B cell (primary cell): ENCODE data around the gene PSMB3. TPM values are rescaled to one million over a fixed set of nuclear protein-coding genes. Genes with fewer than 3 reads are reported as not detected.
A peak's percentile ranks its signal among the peaks of the same experiment; 100 is the strongest.

Experiments
- ATAC-seq: fragments of 200-7000 bp; cut with Tn5 transposase; one replicate; pipeline ENCODE4 v1.10.0; 2021; ENCODE audit warnings: low read depth, mild to moderate bottlenecking, moderate number of reproducible peaks, moderate library complexity
- CTCF ChIA-PET: fragments of 350-600 bp; sonication (Branson Sonifier 250); formaldehyde crosslinking; loops from one replicate; lab custom pipeline; 2021; ENCODE audit warnings: antibody characterized with exemption, inconsistent platforms; lab: Charles Lee
- POLR2A ChIA-PET: fragments of 350-600 bp; sonication (Branson Sonifier 250); formaldehyde crosslinking; loops from one replicate; lab custom pipeline; 2021; ENCODE audit warnings: antibody characterized with exemption; lab: Charles Lee
- DNase-seq: peaks from one replicate; pipeline ENCODE4 v3.0.0; 2013
- H2AFZ ChIP-seq: 2 replicates; pipeline ENCODE4 v1.6.1; 2012; ENCODE audit warnings: mild to moderate bottlenecking, low read depth, low read length; ENCODE audit not compliant: insufficient read depth, poor library complexity, severe bottlenecking
- H3K27ac ChIP-seq, 2 donors: 1 replicate in 1 of 2; 2 replicates in 1 of 2; pipeline ENCODE4 v1.5.1; 2012 to 2013; ENCODE audit warnings: low read length in 2 of 2, mild to moderate bottlenecking in 2 of 2, moderate library complexity in 1 of 2
- H3K27me3 ChIP-seq, 4 experiments: fragments of 200-600 bp in 1 of 4; sonication (generic) in 1 of 4; replicated peaks in 1 of 4; 1 replicate in 2 of 4; 2 replicates in 2 of 4; pipeline versions ENCODE4 v1.6.1 to v1.7.0; 2013 to 2016; ENCODE audit warnings: low read length in 3 of 4, mild to moderate bottlenecking in 2 of 4, mixed read lengths in 1 of 4, moderate library complexity in 1 of 4; ENCODE audit not compliant: insufficient read depth in 4 of 4, control insufficient read depth in 3 of 4; ENCODE audit errors: control extremely low read depth in 1 of 4
- H3K36me3 ChIP-seq, 2 experiments: replicated peaks in 1 of 2; 1 replicate in 1 of 2; 2 replicates in 1 of 2; pipeline versions ENCODE4 v1.6.1 to v1.7.1; 2013; ENCODE audit warnings: low read length in 1 of 2; ENCODE audit not compliant: insufficient read depth in 2 of 2, control insufficient read depth in 1 of 2; ENCODE audit errors: control extremely low read depth in 1 of 2, extremely low read depth in 1 of 2
- H3K4me1 ChIP-seq, 2 donors: fragments of 200-600 bp in 1 of 2; sonication (generic) in 1 of 2; 1 replicate in 1 of 2; 2 replicates in 1 of 2; pipeline versions ENCODE4 v1.5.1 to v1.6.1; 2013 to 2017; ENCODE audit warnings: low read length in 2 of 2; ENCODE audit not compliant: control insufficient read depth in 2 of 2, insufficient read depth in 2 of 2
- H3K4me2 ChIP-seq: replicated peaks from 2 replicates; pipeline ENCODE3; 2012; ENCODE audit warnings: mild to moderate bottlenecking, low read depth, low read length; ENCODE audit not compliant: poor library complexity, severe bottlenecking
- H3K4me3 ChIP-seq, 5 experiments: fragments of 200-600 bp in 1 of 5; sonication (generic) in 1 of 5; 1 replicate in 3 of 5; 2 replicates in 2 of 5; pipeline versions ENCODE4 v1.5.1 to v1.7.0; 2011 to 2016; ENCODE audit warnings: low read length in 4 of 5, mild to moderate bottlenecking in 4 of 5, low read depth in 2 of 5, control low read depth in 1 of 5, moderate library complexity in 1 of 5; ENCODE audit not compliant: insufficient read depth in 1 of 5; ENCODE audit errors: control extremely low read depth in 1 of 5, extremely low read depth in 1 of 5
- H3K79me2 ChIP-seq: fragments of 200-600 bp; sonication (generic); one replicate; pipeline ENCODE4 v1.6.0; 2016; ENCODE audit warnings: low read length; ENCODE audit not compliant: control insufficient read depth, insufficient read depth
- H3K9ac ChIP-seq: fragments of 200-600 bp; sonication (generic); 2 replicates; pipeline ENCODE4 v1.6.1; 2017; ENCODE audit warnings: mild to moderate bottlenecking, low read length, moderate library complexity
- H3K9me3 ChIP-seq, 3 donors: one replicate each; pipeline versions ENCODE4 v1.6.1 to v1.7.1; 2013; ENCODE audit warnings: low read length in 2 of 3; ENCODE audit not compliant: control insufficient read depth in 2 of 3, insufficient read depth in 1 of 3; ENCODE audit errors: control extremely low read depth in 1 of 3
- H4K20me1 ChIP-seq: 2 replicates; pipeline ENCODE4 v1.6.0; 2012; ENCODE audit warnings: mild to moderate bottlenecking, low read length; ENCODE audit not compliant: insufficient read depth, control insufficient read depth, poor library complexity, severe bottlenecking
- H3K27ac Mint-ChIP-seq: one replicate; pipeline ENCODE4 v1.8.0; 2021; ENCODE audit warnings: mixed read lengths
- H3K27me3 Mint-ChIP-seq: one replicate; pipeline ENCODE4 v1.8.0; 2021; ENCODE audit warnings: mixed read lengths
- H3K4me1 Mint-ChIP-seq: one replicate; pipeline ENCODE4 v1.8.0; 2021; ENCODE audit warnings: mixed read lengths
- H3K4me3 Mint-ChIP-seq: one replicate; pipeline ENCODE4 v1.8.0; 2021; ENCODE audit warnings: mixed read lengths
- H3K9me3 Mint-ChIP-seq: one replicate; pipeline ENCODE4 v1.8.0; 2022; ENCODE audit warnings: mixed read lengths; ENCODE audit not compliant: insufficient read depth
- CTCF ChIP-seq: fragments of 200-600 bp; IDR thresholded peaks from one replicate; pipeline ENCODE4 v1.8.0; 2022; ENCODE audit warnings: antibody characterized with exemption, mild to moderate bottlenecking
- EZH2 ChIP-seq: IDR thresholded peaks from 2 replicates; pipeline ENCODE4 v1.6.1; 2012; ENCODE audit warnings: borderline replicate concordance, low read depth, mild to moderate bottlenecking, moderate library complexity, low read length; ENCODE audit not compliant: insufficient read depth, poor library complexity, severe bottlenecking
- WGBS: methylation state at CpG from one replicate; pipeline ENCODE4 v1.1.5; 2013; ENCODE audit warnings: missing lambda C conversion rate; ENCODE audit not compliant: insufficient coverage; 5-methylcytosine and 5-hydroxymethylcytosine counted together
- intact Hi-C: fragments of 100-400 bp; cut with micrococcal nuclease; formaldehyde crosslinking; loops from one replicate; pipeline ENCODE4 v1.10.0; 2022
- polyA plus RNA-seq: library from polyadenylated mRNA; depleted of rRNA; stranded (reverse); fragments of >200 nt; gene quantifications from 2 replicates; pipeline ENCODE4 v1.2.3, GENCODE V29; 2012
- total RNA-seq, 2 donors: library from RNA; stranded (reverse); fragments of 120-200 nt in 1 of 2; gene quantifications; 1 replicate in 1 of 2; 2 replicates in 1 of 2; pipeline versions ENCODE4 v1.2.3 to v1.2.4, GENCODE V29; 2013 to 2022

PSMB3 gene
- total and polyA plus RNA-seq, 2 donors (not counting 1 experiment from before 2014, with no cell fraction given), result 109 to 184 TPM

- Histone ChIP-seq H3K9me3 (no peaks in the 10 kb centered on the region), H3K9ac (no peak overlapping the region), H4K20me1 (peaks cover 13% of the 10 kb centered on the region), H3K27ac (no peak overlapping the region), H3K4me3 (no peak overlapping the region), H3K4me2 (no peak overlapping the region), H3K27me3 (no peaks in the 10 kb centered on the region), H2AFZ (no peak overlapping the region), H3K79me2 (peaks cover 12% of the 10 kb centered on the region), H3K4me1 (no peaks in the 10 kb centered on the region), H3K36me3 (peaks cover 3 to 78% of the 10 kb centered on the region in 2 experiments)
- TF ChIP-seq EZH2, result no peak
- TF ChIP-seq CTCF, result no peak
- Mint-ChIP-seq H3K27me3 (no peaks in the 10 kb centered on the region), H3K4me3 (no peak overlapping the region), H3K4me1 (peaks cover 4% of the 10 kb centered on the region), H3K27ac (no peak overlapping the region), H3K9me3 (no peaks in the 10 kb centered on the region)
- peak; percentile 36 for DNase-seq
- WGBS, result 91% methylated on average over 4 of the region's 4 CpGs
- POLR2A ChIA-PET, result no interaction called here
- CTCF ChIA-PET, result interaction anchor here (0.6 to 1.8 kb wide), 5 partner anchors 64 to 414 kb away, joined by 3 to 6 read pairs (median 3); no protein-coding TSS in a partner anchor
- intact Hi-C loops, result no loop called here
- no peak for ATAC-seq
Measured at GRCh38 chr17:38761612-38762011, 9.1 kb downstream of the PSMB3 start.

GRCh38 chr17:38762231-38762630, 9.7 kb downstream of the PSMB3 start:
- no peak overlapping the region for H3K27ac ChIP-seq
- no peaks in the 10 kb centered on the region for H3K9me3 ChIP-seq
- intact Hi-C loops, result no loop called here
- H3K4me3 ChIP-seq, result no peak overlapping the region
- Mint-ChIP-seq H3K27ac (no peak overlapping the region), H3K4me1 (peaks cover 4% of the 10 kb centered on the region), H3K4me3 (no peak overlapping the region), H3K9me3 (no peaks in the 10 kb centered on the region), H3K27me3 (no peaks in the 10 kb centered on the region)
- DNase-seq (no peak), ATAC-seq (no peak)
- H3K36me3 ChIP-seq, result peaks cover 3 to 82% of the 10 kb centered on the region in 2 experiments
- H4K20me1 ChIP-seq, result peaks cover 13% of the 10 kb centered on the region
- CTCF ChIA-PET, result interaction anchor here (1.0 to 1.8 kb wide), 4 partner anchors 27 to 413 kb away, joined by 3 to 6 read pairs (median 4); no protein-coding TSS in a partner anchor
- POLR2A ChIA-PET, result interaction anchor here (1.3 kb wide), 1 partner anchor 10 kb away, joined by 4 read pairs; the partner anchor contains the start of gene PSMB3
- WGBS, result 100% methylated on average over 1 of the region's 3 CpGs
- no peaks in the 10 kb centered on the region for H3K27me3 ChIP-seq
- no peak overlapping the region for H3K4me2 ChIP-seq
- H3K79me2 ChIP-seq, result peaks cover 6% of the 10 kb centered on the region
- H3K4me1 ChIP-seq, result no peaks in the 10 kb centered on the region
- TF ChIP-seq CTCF, result no peak
- no peak for TF ChIP-seq EZH2
- no peak overlapping the region for H3K9ac ChIP-seq
- H2AFZ ChIP-seq, result no peak overlapping the region
